Esophagus squamous epithelium (tissue), 5 donors: Measurements from ENCODE around the gene CX3CL1. TPM values are rescaled to one million over a fixed set of nuclear protein-coding genes. Genes with fewer than 3 reads are reported as not detected.
A peak's percentile ranks its signal among the peaks of the same experiment; 100 is the strongest.

Source experiments
- DNase-seq: peaks from one replicate; lab custom pipeline; 2025; lab: John Stamatoyannopoulos, UW
- H3K27ac ChIP-seq, 4 donors: fragments of 200-600 bp; sonication (generic); one replicate each; pipeline ENCODE4 v1.5.1; 2016 to 2019; ENCODE audit warnings: mild to moderate bottlenecking in 1 of 4
- H3K27me3 ChIP-seq, 4 donors: fragments of 200-600 bp; sonication (generic); 1 replicate in 3 of 4; 2 replicates in 1 of 4; pipeline versions ENCODE4 v1.5.1 to v1.6.0; 2017 to 2021; ENCODE audit warnings: antibody characterized with exemption in 1 of 4
- H3K36me3 ChIP-seq, 3 donors: fragments of 200-600 bp; sonication (generic); one replicate each; pipeline ENCODE4 v1.5.1; 2016 to 2019
- H3K4me1 ChIP-seq, 3 donors: fragments of 200-600 bp; sonication (generic); one replicate each; pipeline ENCODE4 v1.5.1; 2017 to 2019
- H3K4me3 ChIP-seq, 4 donors: fragments of 200-600 bp; sonication (generic); 1 replicate in 3 of 4; 2 replicates in 1 of 4; pipeline ENCODE4 v1.5.1; 2016 to 2019; ENCODE audit warnings: mild to moderate bottlenecking in 2 of 4, moderate library complexity in 1 of 4
- H3K9me3 ChIP-seq, 3 donors: fragments of 200-600 bp; sonication (generic); one replicate each; pipeline ENCODE4 v1.5.1; 2016 to 2019
- POLR2A ChIP-seq, 4 donors: fragments of 450-650 bp; IDR thresholded peaks; one replicate each; pipeline ENCODE4 v1.6.1; 2017; ENCODE audit warnings: antibody characterized with exemption in 4 of 4, mild to moderate bottlenecking in 4 of 4, moderate library complexity in 3 of 4
- WGBS, 2 donors: methylation state at CpG; one replicate each; pipeline ENCODE4 v1.1.5; 2018; 5-methylcytosine and 5-hydroxymethylcytosine counted together
- intact Hi-C: fragments of 100-400 bp; cut with DNase I; formaldehyde crosslinking; loops from one replicate; pipeline ENCODE4 v1.15.0; 2022
- total RNA-seq, 4 donors: library from RNA; depleted of rRNA; stranded (reverse); fragments of >200 nt; gene quantifications; one replicate each; pipeline ENCODE4 v1.1.0, GENCODE V29; 2016
- TF ChIP-seq, protein P1 (sequence below), 6 experiments: fragments of 450-650 bp in 4 of 6; fragments of 200-600 bp in 2 of 6; sonication (generic) in 2 of 6; IDR thresholded peaks; one replicate each; pipeline ENCODE4 v1.5.1; 2016 to 2019; ENCODE audit warnings: antibody characterized with exemption in 6 of 6, mild to moderate bottlenecking in 4 of 6, moderate library complexity in 4 of 6
- donor health status: DM: yes; HTN: yes; CAD: no.

The CX3CL1 gene
- total RNA-seq, 4 donors from 2014 or later: 3.3 to 14.8 (median 7.4) TPM

DNA sequence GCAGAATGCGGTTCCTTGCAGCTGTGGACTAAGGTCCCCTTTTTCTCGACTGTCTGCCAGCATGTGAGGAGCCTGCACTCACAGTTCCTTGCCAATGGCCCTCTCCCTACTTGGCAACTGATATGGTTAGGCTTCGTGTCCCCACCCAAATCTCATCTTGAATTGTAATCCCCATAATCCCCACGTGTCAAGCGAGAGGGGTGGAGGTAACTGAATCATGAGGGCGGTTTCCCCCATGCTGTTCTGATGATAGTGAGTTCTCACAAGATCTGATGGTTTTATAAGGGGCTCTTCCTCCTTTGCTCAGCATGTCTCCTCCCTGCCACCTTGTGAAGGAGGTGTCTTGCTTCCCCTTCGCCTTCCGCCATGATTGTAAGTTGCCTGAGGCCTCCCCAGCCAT lies 55.0 kb downstream of the CX3CL1 start:
- Histone ChIP-seq H3K36me3 (peaks cover 8 to 53% (median 37%) of the 10 kb centered on the region in 3 donors), H3K27ac (no peak overlapping the region), H3K9me3 (no peaks in the 10 kb centered on the region), H3K4me3 (no peak overlapping the region), H3K27me3 (no peaks in the 10 kb centered on the region), H3K4me1 (peaks cover 2 to 20% (median 5%) of the 10 kb centered on the region in 3 donors)
- 71 to 74% methylated on average over 8 of the region's 8 CpGs for WGBS, 2 donors
- TF ChIP-seq, protein P1, sequence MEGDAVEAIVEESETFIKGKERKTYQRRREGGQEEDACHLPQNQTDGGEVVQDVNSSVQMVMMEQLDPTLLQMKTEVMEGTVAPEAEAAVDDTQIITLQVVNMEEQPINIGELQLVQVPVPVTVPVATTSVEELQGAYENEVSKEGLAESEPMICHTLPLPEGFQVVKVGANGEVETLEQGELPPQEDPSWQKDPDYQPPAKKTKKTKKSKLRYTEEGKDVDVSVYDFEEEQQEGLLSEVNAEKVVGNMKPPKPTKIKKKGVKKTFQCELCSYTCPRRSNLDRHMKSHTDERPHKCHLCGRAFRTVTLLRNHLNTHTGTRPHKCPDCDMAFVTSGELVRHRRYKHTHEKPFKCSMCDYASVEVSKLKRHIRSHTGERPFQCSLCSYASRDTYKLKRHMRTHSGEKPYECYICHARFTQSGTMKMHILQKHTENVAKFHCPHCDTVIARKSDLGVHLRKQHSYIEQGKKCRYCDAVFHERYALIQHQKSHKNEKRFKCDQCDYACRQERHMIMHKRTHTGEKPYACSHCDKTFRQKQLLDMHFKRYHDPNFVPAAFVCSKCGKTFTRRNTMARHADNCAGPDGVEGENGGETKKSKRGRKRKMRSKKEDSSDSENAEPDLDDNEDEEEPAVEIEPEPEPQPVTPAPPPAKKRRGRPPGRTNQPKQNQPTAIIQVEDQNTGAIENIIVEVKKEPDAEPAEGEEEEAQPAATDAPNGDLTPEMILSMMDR (IDR thresholded peaks at IDR 0.05): no peak
- TF ChIP-seq POLR2A (IDR thresholded peaks at IDR 0.05): no peak
- intact Hi-C loops: no loop called here
- no peak for DNase-seq

DNA sequence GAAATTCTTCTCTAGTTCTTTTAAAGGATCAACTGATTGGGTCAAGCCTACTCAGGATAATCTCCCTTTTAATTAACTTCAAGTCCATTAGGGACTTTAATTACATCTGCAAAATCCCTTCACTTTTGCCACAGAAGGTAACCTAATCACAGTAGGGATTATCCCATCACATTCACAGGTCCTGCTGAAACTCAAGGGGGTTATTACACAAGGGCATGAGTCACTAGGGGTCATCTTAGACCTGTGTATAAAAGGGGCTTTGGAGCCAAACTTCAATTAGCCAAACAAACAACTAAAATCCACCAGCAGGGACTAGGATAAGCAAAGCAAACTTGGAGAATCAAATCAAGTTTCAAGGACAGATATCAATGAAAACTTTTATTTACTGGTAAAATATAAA lies 55.5 kb downstream of the CX3CL1 start:
- H3K36me3 ChIP-seq: peaks cover 8 to 58% (median 41%) of the 10 kb centered on the region in 3 donors
- no peak overlapping the region for H3K4me3 ChIP-seq
- H3K27ac ChIP-seq: no peak overlapping the region
- TF ChIP-seq, protein P1 (IDR thresholded peaks at IDR 0.05): no peak
- TF ChIP-seq POLR2A (IDR thresholded peaks at IDR 0.05): no peak
- H3K27me3 ChIP-seq: no peaks in the 10 kb centered on the region
- peaks cover 0 to 17% (median 4%) of the 10 kb centered on the region in 3 donors for H3K4me1 ChIP-seq
- intact Hi-C loops: no loop called here
- DNase-seq: no peak
- H3K9me3 ChIP-seq: no peaks in the 10 kb centered on the region

DNA sequence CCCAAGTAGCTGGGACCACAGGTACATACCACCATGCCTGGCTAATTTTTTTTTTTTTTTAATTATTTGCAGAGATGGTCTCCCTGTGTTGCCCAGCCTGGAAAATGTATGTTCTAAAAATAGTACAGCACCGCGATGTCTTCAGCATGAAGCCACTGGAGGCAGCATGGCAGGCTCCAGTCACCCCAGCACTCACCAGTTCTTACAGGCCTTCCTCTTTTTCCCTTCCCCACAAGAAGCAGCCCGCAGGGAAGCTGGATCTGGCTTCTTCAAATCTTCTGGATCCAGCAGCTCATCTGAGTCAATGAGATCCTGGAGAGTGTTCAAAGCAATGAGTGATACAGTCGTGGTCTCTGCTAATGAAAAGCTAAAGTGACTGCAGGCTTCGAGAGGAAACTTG lies 58.7 kb downstream of the CX3CL1 start:
- no peak for TF ChIP-seq POLR2A (IDR thresholded peaks at IDR 0.05)
- TF ChIP-seq, protein P1 (IDR thresholded peaks at IDR 0.05): no peak
- DNase-seq: no peak
- H3K9me3 ChIP-seq: no peaks in the 10 kb centered on the region
- no peak overlapping the region for H3K27ac ChIP-seq
- intact Hi-C loops: no loop called here
- peaks cover 19 to 90% (median 55%) of the 10 kb centered on the region in 3 donors for H3K36me3 ChIP-seq
- H3K4me3 ChIP-seq: no peak overlapping the region
- WGBS, 2 donors: 80 to 86% methylated on average over 4 of the region's 5 CpGs
- no peaks in the 10 kb centered on the region for H3K27me3 ChIP-seq
- H3K4me1 ChIP-seq: peaks cover 0 to 5% (median 0%) of the 10 kb centered on the region in 3 donors

DNA sequence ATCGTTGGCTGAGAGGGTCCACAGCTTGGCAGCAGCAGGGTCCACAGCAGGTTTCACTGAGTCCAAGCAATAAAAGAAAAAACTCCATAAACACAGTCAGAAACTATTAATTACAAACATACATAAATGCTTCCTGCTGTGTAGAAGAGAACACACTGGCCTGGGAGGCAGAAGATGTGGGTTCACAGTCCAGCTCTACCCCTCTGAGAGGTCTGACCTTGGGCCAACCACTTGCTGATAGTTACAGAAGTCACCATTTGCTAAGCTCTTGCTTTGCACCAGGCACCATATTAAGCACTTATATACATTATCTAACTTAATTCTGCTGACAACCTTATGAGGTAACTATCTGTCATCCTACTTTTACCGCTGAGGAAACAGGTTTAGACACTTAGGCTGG lies 60.2 kb downstream of the CX3CL1 start:
- H3K27me3 ChIP-seq: no peaks in the 10 kb centered on the region
- H3K9me3 ChIP-seq: no peaks in the 10 kb centered on the region
- H3K27ac ChIP-seq: peak overlapping the region in 1 of 4 donors; percentile 30
- no peaks in the 10 kb centered on the region for H3K4me1 ChIP-seq
- 95% methylated on average over 2 of the region's 2 CpGs for WGBS, 2 donors
- peaks cover 23 to 100% (median 63%) of the 10 kb centered on the region in 3 donors for H3K36me3 ChIP-seq
- TF ChIP-seq, protein P1 (IDR thresholded peaks at IDR 0.05): no peak
- no peak for TF ChIP-seq POLR2A (IDR thresholded peaks at IDR 0.05)
- H3K4me3 ChIP-seq: no peak overlapping the region
- no peak for DNase-seq
- intact Hi-C loops: no loop called here

DNA sequence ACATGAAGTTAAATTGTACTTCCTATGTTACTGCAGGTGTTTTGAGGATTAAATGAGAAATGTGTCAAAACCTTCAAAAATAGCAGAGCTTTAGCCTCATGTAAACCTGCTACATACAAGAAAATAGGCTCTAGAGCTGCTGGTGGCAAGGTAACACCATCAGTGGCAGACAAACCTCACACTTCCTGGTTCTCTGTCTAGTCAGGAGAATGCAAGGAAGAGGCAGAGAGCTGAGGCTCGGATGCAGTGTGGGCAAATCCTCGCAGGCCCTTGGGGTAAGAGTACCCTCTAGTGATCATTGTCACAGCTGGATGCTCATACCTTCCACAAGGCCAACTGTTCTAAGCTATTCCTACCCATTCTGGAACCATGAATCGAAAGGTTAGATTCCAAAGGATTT lies 60.7 kb downstream of the CX3CL1 start:
- no peak overlapping the region for H3K4me3 ChIP-seq
- WGBS, 2 donors: 66 to 100% methylated on average over 3 of the region's 3 CpGs
- intact Hi-C loops: no loop called here
- no peak for DNase-seq
- no peaks in the 10 kb centered on the region for H3K9me3 ChIP-seq
- H3K27me3 ChIP-seq: no peaks in the 10 kb centered on the region
- H3K27ac ChIP-seq: peak overlapping the region in 1 of 4 donors; percentile 30
- peaks cover 23 to 100% (median 63%) of the 10 kb centered on the region in 3 donors for H3K36me3 ChIP-seq
- H3K4me1 ChIP-seq: no peaks in the 10 kb centered on the region
- TF ChIP-seq, protein P1 (IDR thresholded peaks at IDR 0.05): no peak
- TF ChIP-seq POLR2A (IDR thresholded peaks at IDR 0.05): no peak
